Measurements from ENCODE around the gene TNRC6C.

Gene TNRC6C

GRCh38 chr17:78154903-78155811, 196.7 kb downstream of the TNRC6C start:
- DNase-seq (ENCODE audit: low read depth in 2 of 2) = no peak

Measured in activated CD4-positive, alpha-beta T cell treated with anti-CD3 and anti-CD28 coated beads for 24 hours (primary cell).